GM12865 (cell line): Measurements from ENCODE around the gene CFI.
"Not testable (repeated sequence)": the region's sequence is repeated elsewhere in the genome, so short reads cannot be mapped to it uniquely, and the experiment has no call there.

Experiments used
- DNase-seq: peaks from one replicate; pipeline ENCODE4 v3.0.0; 2010; ENCODE audit warnings: low read depth
- H3K4me3 ChIP-seq: 2 replicates; pipeline ENCODE4 v1.5.1; 2011; ENCODE audit warnings: mild to moderate bottlenecking, low read depth, low read length, control low read depth
- CTCF ChIP-seq: IDR thresholded peaks from 2 replicates; pipeline ENCODE4 v1.5.1; 2011; ENCODE audit warnings: low read length, control low read depth, low read depth, inconsistent platforms; ENCODE audit not compliant: insufficient read depth; ENCODE audit errors: missing control alignments

CFI gene

GRCh38 chr4:109801099-109801789 lies 555 bp downstream of the CFI start:
- H3K4me3 ChIP-seq, result no peak overlapping the region
- TF ChIP-seq CTCF, result no peak
- DNase-seq, result no peak

- H3K4me3 ChIP-seq, result no peak overlapping the region
- TF ChIP-seq CTCF, result no peak
Measured at GRCh38 chr4:109798866-109799265, 2.9 kb downstream of the CFI start.

GRCh38 chr4:109795059-109795458 lies 6.7 kb downstream of the CFI start:
- no peak for DNase-seq
- no peak overlapping the region for H3K4me3 ChIP-seq
- no peak for TF ChIP-seq CTCF

More at GRCh38 chr4:109798866-109799265, 2.9 kb downstream of the CFI start:
- no peak for DNase-seq

GRCh38 chr4:109787807-109788206 lies 14.0 kb downstream of the CFI start:
- no peak for TF ChIP-seq CTCF
- DNase-seq, result no peak
- no peak overlapping the region for H3K4me3 ChIP-seq

- H3K4me3 ChIP-seq, result no peak overlapping the region
- no peak for TF ChIP-seq CTCF
- no peak for DNase-seq
Measured at GRCh38 chr4:109786846-109787245, 15.0 kb downstream of the CFI start.

- H3K4me3 ChIP-seq, DNase-seq: not testable (repeated sequence)
Measured at GRCh38 chr4:109782092-109782491, 19.7 kb downstream of the CFI start.

- no peak overlapping the region for H3K4me3 ChIP-seq
- TF ChIP-seq CTCF, result no peak
- no peak for DNase-seq
Measured at GRCh38 chr4:109764789-109765402, 36.9 kb downstream of the CFI start.
